ENCODE results near the gene EPS8L2.
"Not testable (repeated sequence)": the region's sequence is repeated elsewhere in the genome, so short reads cannot be mapped to it uniquely, and the experiment has no call there.

- TF ChIP-seq POLR2AphosphoS5 (IDR thresholded peaks at IDR 0.05; ENCODE audit: borderline replicate concordance, low read depth, low read length); EZH2 (IDR thresholded peaks at IDR 0.05): not testable (repeated sequence)
Measured at GRCh38 chr11:690244-690643, 15.8 kb upstream of the EPS8L2 start.
